ACC112 (cell line): ENCODE measurements around the gene COL18A1.
A peak's percentile ranks its signal among the peaks of the same experiment; 100 is the strongest.

ENCODE experiments used
- H2AFZ ChIP-seq: fragments of 200-600 bp; sonication (generic); one replicate; pipeline ENCODE4 v1.6.0; 2017; ENCODE audit warnings: antibody characterized with exemption, low read length; ENCODE audit not compliant: unreplicated experiment
- H3K27ac ChIP-seq: fragments of 200-600 bp; sonication (generic); 2 replicates; pipeline ENCODE4 v1.5.1; 2014; ENCODE audit warnings: low read depth, mild to moderate bottlenecking, antibody characterized with exemption, low read length, moderate library complexity
- H3K27me3 ChIP-seq: fragments of 200-600 bp; sonication (generic); 2 replicates; pipeline ENCODE4 v1.6.1; 2014; ENCODE audit warnings: mild to moderate bottlenecking, antibody characterized with exemption, low read length, moderate library complexity, mixed read lengths; ENCODE audit not compliant: insufficient read depth
- H3K36me3 ChIP-seq: fragments of 200-600 bp; sonication (generic); 2 replicates; pipeline ENCODE4 v1.6.1; 2016; ENCODE audit warnings: mild to moderate bottlenecking, antibody characterized with exemption, low read length, moderate library complexity, mixed read lengths; ENCODE audit not compliant: insufficient read depth
- H3K4me1 ChIP-seq: fragments of 200-600 bp; sonication (generic); one replicate; pipeline ENCODE4 v1.6.1; 2016; ENCODE audit warnings: low read length, mixed read lengths; ENCODE audit not compliant: insufficient read depth, unreplicated experiment, control insufficient read depth
- H3K4me3 ChIP-seq: fragments of 200-600 bp; sonication (generic); 2 replicates; pipeline ENCODE4 v1.5.1; 2014; ENCODE audit warnings: mild to moderate bottlenecking, low read depth, low read length
- H3K79me2 ChIP-seq: fragments of 200-600 bp; sonication (generic); one replicate; pipeline ENCODE4 v1.6.0; 2016; ENCODE audit warnings: low read length; ENCODE audit not compliant: control insufficient read depth, unreplicated experiment, insufficient read depth

Gene COL18A1

DNA sequence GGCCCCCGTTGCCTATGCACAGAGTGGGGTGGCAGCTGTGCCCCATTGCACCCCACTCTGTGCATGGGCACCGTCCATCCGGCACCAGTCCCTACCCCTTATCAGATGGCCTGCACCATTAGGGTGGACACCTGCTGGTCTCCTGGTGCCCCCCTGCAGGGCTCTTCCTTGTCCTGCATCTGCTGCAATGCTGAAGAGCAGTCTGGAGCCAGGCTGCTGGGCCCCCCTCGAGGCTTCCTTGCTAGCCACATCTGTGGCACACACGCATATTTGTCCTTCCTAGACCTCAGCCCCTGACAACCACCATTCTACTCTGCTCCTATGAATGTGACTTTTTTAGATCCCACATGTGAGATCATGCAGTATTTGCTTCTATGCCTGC is 56.4 kb downstream of the COL18A1 start:
- no peaks in the 10 kb centered on the region for H3K27me3 ChIP-seq
- peaks cover 14% of the 10 kb centered on the region for H3K4me1 ChIP-seq
- H3K36me3 ChIP-seq: peaks cover 10% of the 10 kb centered on the region; the same call in 1 of the 2 replicates
- H3K27ac ChIP-seq: peak overlapping the region; percentile 94; the same call in 1 of the 2 replicates
- no peaks in the 10 kb centered on the region for H3K79me2 ChIP-seq
- H2AFZ ChIP-seq: no peak overlapping the region
- peak overlapping the region; percentile 16; the same call in 1 of the 2 replicates for H3K4me3 ChIP-seq

- peaks cover 10% of the 10 kb centered on the region; the same call in 1 of the 2 replicates for H3K36me3 ChIP-seq
- H3K79me2 ChIP-seq: no peaks in the 10 kb centered on the region
- no peak overlapping the region for H3K27ac ChIP-seq
- no peak overlapping the region for H3K4me3 ChIP-seq
- H2AFZ ChIP-seq: no peak overlapping the region
- no peaks in the 10 kb centered on the region for H3K27me3 ChIP-seq
- H3K4me1 ChIP-seq: peaks cover 14% of the 10 kb centered on the region
Observed at GRCh38 chr21:45461806-45462341, 56.9 kb downstream of the COL18A1 start.

DNA sequence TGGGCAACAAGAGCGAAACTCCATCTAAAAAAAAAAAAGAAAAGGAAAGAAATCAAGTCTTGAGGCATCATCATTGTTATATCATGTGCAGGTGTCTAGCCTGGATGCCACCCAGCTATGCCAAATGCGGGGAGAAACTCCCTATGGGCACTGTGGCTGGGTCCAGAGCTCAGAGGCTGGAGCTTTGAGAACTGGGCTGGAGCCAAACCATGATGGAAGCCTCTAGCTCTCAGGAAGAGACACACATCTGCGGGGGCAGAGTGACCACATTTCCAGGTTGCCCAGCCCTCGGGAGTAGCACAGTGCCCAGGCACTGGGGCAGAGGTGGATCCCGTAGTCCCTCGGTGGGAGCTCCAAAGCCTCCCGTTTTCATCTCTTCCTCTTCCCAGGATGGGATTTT is 58.9 kb downstream of the COL18A1 start:
- Histone ChIP-seq H3K4me3 (no peak overlapping the region), H2AFZ (no peak overlapping the region), H3K27me3 (no peaks in the 10 kb centered on the region), H3K79me2 (no peaks in the 10 kb centered on the region), H3K4me1 (peaks cover 14% of the 10 kb centered on the region), H3K36me3 (peaks cover 10% of the 10 kb centered on the region; the same call in 1 of the 2 replicates), H3K27ac (no peak overlapping the region)

- no peaks in the 10 kb centered on the region for H3K27me3 ChIP-seq
- peaks cover 14% of the 10 kb centered on the region for H3K4me1 ChIP-seq
- no peak overlapping the region for H3K27ac ChIP-seq
- no peaks in the 10 kb centered on the region for H3K79me2 ChIP-seq
- H2AFZ ChIP-seq: no peak overlapping the region
- H3K4me3 ChIP-seq: no peak overlapping the region
- H3K36me3 ChIP-seq: peaks cover 10% of the 10 kb centered on the region; the same call in 1 of the 2 replicates
Observed at GRCh38 chr21:45464309-45464708, 59.3 kb downstream of the COL18A1 start.

- Histone ChIP-seq H3K27ac (no peak overlapping the region), H3K27me3 (no peaks in the 10 kb centered on the region), H3K79me2 (no peaks in the 10 kb centered on the region), H3K36me3 (peaks cover 10% of the 10 kb centered on the region; the same call in 1 of the 2 replicates), H2AFZ (no peak overlapping the region), H3K4me1 (peaks cover 17% of the 10 kb centered on the region), H3K4me3 (no peak overlapping the region)
Observed at GRCh38 chr21:45465105-45465504, 60.1 kb downstream of the COL18A1 start.

- no peak overlapping the region for H2AFZ ChIP-seq
- no peaks in the 10 kb centered on the region for H3K27me3 ChIP-seq
- peaks cover 17% of the 10 kb centered on the region for H3K4me1 ChIP-seq
- peaks cover 10% of the 10 kb centered on the region; the same call in 1 of the 2 replicates for H3K36me3 ChIP-seq
- no peak overlapping the region for H3K4me3 ChIP-seq
- H3K27ac ChIP-seq: no peak overlapping the region
- H3K79me2 ChIP-seq: no peaks in the 10 kb centered on the region
Observed at GRCh38 chr21:45465611-45466329, 60.8 kb downstream of the COL18A1 start.

DNA sequence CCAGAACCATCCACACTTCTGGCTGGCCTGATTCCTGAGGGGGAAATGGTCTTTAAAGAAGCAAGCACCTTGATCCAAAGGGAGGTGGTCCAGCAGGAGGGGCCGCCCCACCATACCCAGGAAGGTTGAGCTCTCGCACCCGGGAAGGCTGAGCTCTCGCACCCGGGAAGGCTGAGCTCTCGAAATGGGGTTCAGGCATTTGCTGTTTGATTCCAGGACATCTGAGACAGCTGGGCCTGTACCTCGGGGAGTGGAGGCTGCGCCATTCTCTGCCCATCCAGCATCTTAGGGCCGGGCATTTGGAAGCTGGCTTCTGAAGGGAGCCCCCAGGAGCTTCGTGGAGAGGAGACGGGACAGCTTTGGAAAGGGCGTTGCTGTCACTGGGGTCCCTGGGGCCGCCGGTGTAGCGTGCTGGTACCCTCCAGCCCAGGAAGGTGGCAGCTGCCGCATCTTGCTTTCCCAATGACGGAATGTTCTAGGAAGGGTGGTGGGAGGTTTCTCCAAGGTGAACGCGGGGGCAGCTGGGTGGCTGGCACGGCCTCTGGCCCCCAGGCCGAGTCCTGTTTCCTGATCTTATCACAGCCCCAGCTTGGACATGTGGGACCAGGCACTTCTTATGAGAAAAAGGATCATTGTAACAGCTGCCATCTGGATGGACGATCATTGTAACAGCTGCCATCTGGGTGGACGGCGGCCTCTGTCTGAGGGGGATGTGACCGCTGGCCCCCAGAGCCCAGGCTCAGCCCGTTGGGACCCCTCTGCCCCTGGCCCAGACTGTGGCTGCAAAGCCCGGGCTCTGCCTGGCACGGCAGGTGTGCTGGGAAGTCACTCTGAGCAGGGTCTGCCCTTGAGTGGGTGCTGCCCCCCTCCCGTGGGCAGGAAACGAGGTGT is 61.6 kb downstream of the COL18A1 start:
- H2AFZ ChIP-seq: no peak overlapping the region
- H3K27ac ChIP-seq: no peak overlapping the region
- peaks cover 2% of the 10 kb centered on the region; the same call in 1 of the 2 replicates for H3K36me3 ChIP-seq
- no peaks in the 10 kb centered on the region for H3K79me2 ChIP-seq
- H3K27me3 ChIP-seq: no peaks in the 10 kb centered on the region
- no peak overlapping the region for H3K4me3 ChIP-seq
- H3K4me1 ChIP-seq: peaks cover 19% of the 10 kb centered on the region

GRCh38 chr21:45467221-45467779 is 62.3 kb downstream of the COL18A1 start:
- H3K79me2 ChIP-seq: no peaks in the 10 kb centered on the region
- H3K36me3 ChIP-seq: no peaks in the 10 kb centered on the region
- H2AFZ ChIP-seq: no peak overlapping the region
- H3K27ac ChIP-seq: no peak overlapping the region
- H3K27me3 ChIP-seq: no peaks in the 10 kb centered on the region
- no peak overlapping the region for H3K4me3 ChIP-seq
- H3K4me1 ChIP-seq: peaks cover 26% of the 10 kb centered on the region

- no peaks in the 10 kb centered on the region for H3K36me3 ChIP-seq
- H3K27me3 ChIP-seq: no peaks in the 10 kb centered on the region
- H3K4me3 ChIP-seq: no peak overlapping the region
- H3K4me1 ChIP-seq: peaks cover 26% of the 10 kb centered on the region
- H3K27ac ChIP-seq: no peak overlapping the region
- no peak overlapping the region for H2AFZ ChIP-seq
- H3K79me2 ChIP-seq: no peaks in the 10 kb centered on the region
Observed at GRCh38 chr21:45468051-45468970, 63.3 kb downstream of the COL18A1 start.

DNA sequence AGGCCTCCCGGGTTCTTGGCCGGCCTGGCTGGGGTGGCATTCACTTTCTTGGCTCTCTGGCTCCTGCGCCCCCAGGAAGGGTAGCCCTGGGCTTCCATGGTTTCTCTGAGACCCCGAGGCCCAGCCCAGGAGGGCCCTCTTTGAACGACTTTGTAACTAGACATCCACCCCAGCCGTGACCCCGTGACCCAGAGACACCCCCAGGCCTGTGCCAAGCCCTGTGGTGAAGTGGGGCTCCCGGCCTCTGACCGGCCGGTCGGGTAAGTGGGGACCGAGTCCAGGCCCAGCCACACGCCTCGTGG is 64.0 kb downstream of the COL18A1 start:
- Histone ChIP-seq H3K36me3 (no peaks in the 10 kb centered on the region), H2AFZ (no peak overlapping the region), H3K27me3 (no peaks in the 10 kb centered on the region), H3K27ac (no peak overlapping the region), H3K4me1 (peaks cover 26% of the 10 kb centered on the region), H3K4me3 (no peak overlapping the region), H3K79me2 (no peaks in the 10 kb centered on the region)
